Hepatocyte (in vitro differentiated cells): ENCODE measurements around the gene SLC9A3. TPM values are rescaled to one million over a fixed set of nuclear protein-coding genes. Genes with fewer than 3 reads are reported as not detected.

Experiments used
- DNase-seq: peaks from one replicate; pipeline ENCODE4 v3.0.0-alpha.2; 2016; ENCODE audit warnings: low spot score
- H2AFZ ChIP-seq: fragments of 200-600 bp; sonication (generic); 2 replicates; pipeline ENCODE4 v1.6.0; 2016; ENCODE audit warnings: antibody characterized with exemption, mild to moderate bottlenecking
- H3K27ac ChIP-seq: fragments of 200-600 bp; sonication (generic); 2 replicates; pipeline ENCODE4 v1.5.1; 2016; ENCODE audit warnings: mild to moderate bottlenecking
- H3K27me3 ChIP-seq: fragments of 200-600 bp; sonication (generic); 2 replicates; pipeline ENCODE4 v1.6.1; 2016
- H3K36me3 ChIP-seq: fragments of 200-600 bp; sonication (generic); replicated peaks from 2 replicates; pipeline ENCODE4 v1.5.1; 2016; ENCODE audit warnings: low read depth; ENCODE audit not compliant: insufficient read depth
- H3K4me1 ChIP-seq: fragments of 200-600 bp; sonication (generic); 2 replicates; pipeline ENCODE4 v1.5.1; 2016; ENCODE audit warnings: mild to moderate bottlenecking, moderate library complexity; ENCODE audit not compliant: insufficient read depth
- H3K4me2 ChIP-seq: fragments of 200-600 bp; sonication (generic); 2 replicates; pipeline ENCODE4 v1.6.0; 2016
- H3K4me3 ChIP-seq: fragments of 200-600 bp; sonication (generic); 2 replicates; pipeline ENCODE4 v1.5.1; 2016; ENCODE audit warnings: mild to moderate bottlenecking
- H3K79me2 ChIP-seq: fragments of 200-600 bp; sonication (generic); 2 replicates; pipeline ENCODE4 v1.6.0; 2017; ENCODE audit warnings: mild to moderate bottlenecking
- H3K9me2 ChIP-seq: fragments of 200-600 bp; sonication (generic); replicated peaks from 2 replicates; pipeline ENCODE4 v1.6.0; 2017; ENCODE audit warnings: mild to moderate bottlenecking; ENCODE audit not compliant: insufficient read depth
- H3K9me3 ChIP-seq: fragments of 200-600 bp; sonication (generic); 2 replicates; pipeline ENCODE4 v1.5.1; 2016; ENCODE audit warnings: low read depth, mild to moderate bottlenecking
- H4K20me1 ChIP-seq: fragments of 200-600 bp; sonication (generic); 2 replicates; pipeline ENCODE4 v1.6.0; 2016; ENCODE audit warnings: mild to moderate bottlenecking; ENCODE audit not compliant: insufficient read depth, poor library complexity, severe bottlenecking
- CTCF ChIP-seq: fragments of 200-600 bp; sonication (generic); IDR thresholded peaks from 2 replicates; pipeline ENCODE4 v1.5.1; 2016; ENCODE audit warnings: antibody characterized with exemption, mild to moderate bottlenecking; ENCODE audit not compliant: poor library complexity
- EZH2 ChIP-seq: fragments of 200-600 bp; sonication (generic); IDR thresholded peaks from 2 replicates; pipeline ENCODE4 v1.6.1; 2016; ENCODE audit warnings: antibody characterized with exemption, mild to moderate bottlenecking, borderline replicate concordance
- EZH2phosphoT487 ChIP-seq: fragments of 200-600 bp; sonication (generic); IDR thresholded peaks from one replicate; pipeline ENCODE4 v1.6.1; 2018; ENCODE audit warnings: antibody characterized with exemption, mild to moderate bottlenecking, low read depth, moderate library complexity; ENCODE audit not compliant: unreplicated experiment, severe bottlenecking
- WGBS: methylation state at CpG from one replicate; pipeline ENCODE4 v1.1.6; 2016; ENCODE audit warnings: low lambda C conversion rate; ENCODE audit errors: missing lambda C conversion rate; 5-methylcytosine and 5-hydroxymethylcytosine counted together
- polyA plus RNA-seq: library from polyadenylated mRNA; unstranded; fragments of >200 nt; fragmentation: Nextera tagmentation; extraction: Ambion mirVana; gene quantifications from 2 replicates; pipeline ENCODE4 v1.2.1, GENCODE V29; 2016
- total RNA-seq: library from RNA; depleted of rRNA; stranded (reverse); fragments of >200 nt; gene quantifications from 2 replicates; pipeline ENCODE4 v1.2.3, GENCODE V29; 2014

SLC9A3 gene
- total and polyA plus RNA-seq, 2 experiments from 2014 or later: 4.8 to 7.4 TPM

- WGBS: 5% methylated on average over 42 of the region's 69 CpGs
- H3K4me2 ChIP-seq: peak overlapping the region; percentile 95
- DNase-seq: no peak
Observed at GRCh38 chr5:523441-524222, 617 bp downstream of the SLC9A3 start.

GRCh38 chr5:522899-523440 lies 1.3 kb downstream of the SLC9A3 start:
- no peak overlapping the region for H3K4me3 ChIP-seq
- peaks cover 53% of the 10 kb centered on the region for H3K27me3 ChIP-seq
- WGBS: 27% methylated on average over 15 of the region's 21 CpGs
- DNase-seq: peak; percentile 57
- H4K20me1 ChIP-seq: no peaks in the 10 kb centered on the region
- no peaks in the 10 kb centered on the region for H3K9me3 ChIP-seq
- TF ChIP-seq CTCF: no peak
- TF ChIP-seq EZH2phosphoT487: no peak
- TF ChIP-seq EZH2: no peak
- no peaks in the 10 kb centered on the region for H3K79me2 ChIP-seq
- no peaks in the 10 kb centered on the region for H3K36me3 ChIP-seq
- peaks cover 23% of the 10 kb centered on the region for H3K4me1 ChIP-seq
- peak overlapping the region; percentile 52 for H3K27ac ChIP-seq
- H2AFZ ChIP-seq: no peak overlapping the region
- no peaks in the 10 kb centered on the region for H3K9me2 ChIP-seq
- H3K4me2 ChIP-seq: peak overlapping the region; percentile 95

More at GRCh38 chr5:523441-524222, 617 bp downstream of the SLC9A3 start:
- no peaks in the 10 kb centered on the region for H3K9me2 ChIP-seq
- no peaks in the 10 kb centered on the region for H3K79me2 ChIP-seq
- H2AFZ ChIP-seq: peak overlapping the region; percentile 74
- H3K27me3 ChIP-seq: peaks cover 57% of the 10 kb centered on the region
- H3K4me1 ChIP-seq: peaks cover 23% of the 10 kb centered on the region
- H4K20me1 ChIP-seq: no peaks in the 10 kb centered on the region
- TF ChIP-seq EZH2phosphoT487: peak; percentile 47
- TF ChIP-seq EZH2: peak; percentile 87
- TF ChIP-seq CTCF: no peak
- H3K36me3 ChIP-seq: no peaks in the 10 kb centered on the region
- H3K4me3 ChIP-seq: peak overlapping the region; percentile 20
- H3K27ac ChIP-seq: no peak overlapping the region
- H3K9me3 ChIP-seq: no peaks in the 10 kb centered on the region

- DNase-seq: peak; percentile 53
- Histone ChIP-seq H3K79me2 (no peaks in the 10 kb centered on the region), H3K27ac (peak overlapping the region; percentile 52), H3K4me2 (peak overlapping the region; percentile 95), H3K4me1 (peaks cover 23% of the 10 kb centered on the region), H3K36me3 (no peaks in the 10 kb centered on the region), H3K27me3 (peaks cover 45% of the 10 kb centered on the region), H3K9me3 (no peaks in the 10 kb centered on the region), H3K9me2 (no peaks in the 10 kb centered on the region), H2AFZ (no peak overlapping the region), H4K20me1 (no peaks in the 10 kb centered on the region), H3K4me3 (no peak overlapping the region)
- WGBS: 46% methylated on average over 16 of the region's 16 CpGs
- TF ChIP-seq EZH2: no peak
- no peak for TF ChIP-seq CTCF
- no peak for TF ChIP-seq EZH2phosphoT487
Observed at GRCh38 chr5:522116-522515, 2.1 kb downstream of the SLC9A3 start.
